K562 (cell line): ENCODE data around the gene TAL1. TPM values are rescaled to one million over a fixed set of nuclear protein-coding genes. Genes with fewer than 3 reads are reported as not detected.
A peak's percentile ranks its signal among the peaks of the same experiment; 100 is the strongest.

Source experiments
- CHD1 ChIP-seq: fragments of 200-600 bp; sonication (generic); IDR thresholded peaks from one replicate; pipeline ENCODE4 v1.6.1; 2012; ENCODE audit warnings: mild to moderate bottlenecking, moderate library complexity, low read length, inconsistent platforms
- DLX4 ChIP-seq: fragments of 250-450 bp; sonication (Bioruptor Pico); IDR thresholded peaks from 2 replicates; pipeline ENCODE4 v1.6.1; 2021; ENCODE audit warnings: mild to moderate bottlenecking
- FOSL1 ChIP-seq: fragments of 200-800 bp; sonication (Bioruptor generic); conservative IDR thresholded peaks from 2 replicates; pipeline ENCODE4 v1.6.1; 2016; ENCODE audit warnings: missing genetic modification characterization, missing compliant biosample characterization
- FUS ChIP-seq: fragments of 200-400 bp; formaldehyde crosslinking; optimal IDR thresholded peaks from 2 replicates; pipeline ENCODE3; 2017; ENCODE audit warnings: low read depth, low read length
- HDAC8 ChIP-seq: fragments of 450-650 bp; IDR thresholded peaks from 2 replicates; pipeline ENCODE4 v1.6.1; 2016; ENCODE audit warnings: mild to moderate bottlenecking, missing genetic modification characterization, moderate library complexity, missing compliant biosample characterization
- HIVEP1 ChIP-seq: fragments of 250-450 bp; sonication (Bioruptor Pico); IDR thresholded peaks from 2 replicates; pipeline ENCODE4 v1.4.0; 2020; ENCODE audit warnings: mild to moderate bottlenecking
- LCOR ChIP-seq: sonication (generic); formaldehyde crosslinking; IDR thresholded peaks from 2 replicates; pipeline ENCODE4 v1.8.0; 2022; ENCODE audit warnings: mild to moderate bottlenecking, missing genetic modification reagents
- MCM7 ChIP-seq, 2 experiments: fragments of 450-650 bp; IDR thresholded peaks; 2 replicates each; pipeline ENCODE4 v1.6.1; 2016 to 2018
- SAFB2 ChIP-seq: fragments of 200-400 bp; formaldehyde crosslinking; IDR thresholded peaks from 2 replicates; pipeline ENCODE4 v1.6.1; 2018; ENCODE audit warnings: borderline replicate concordance, low read length, low read depth, moderate library complexity; ENCODE audit not compliant: severe bottlenecking
- SREBF2 ChIP-seq: sonication (generic); formaldehyde crosslinking; IDR thresholded peaks from 2 replicates; pipeline ENCODE4 v1.4.0; 2020; ENCODE audit warnings: mild to moderate bottlenecking, missing genetic modification reagents
- TARDBP ChIP-seq: fragments of 450-650 bp; IDR thresholded peaks from 2 replicates; pipeline ENCODE4 v1.6.1; 2016
- TBP ChIP-seq: optimal IDR thresholded peaks from 2 replicates; pipeline ENCODE3; 2011; ENCODE audit warnings: low read depth, low read length, improper control_type of control experiment
- TCF7 ChIP-seq: sonication (generic); IDR thresholded peaks from 2 replicates; pipeline ENCODE4 v1.6.1; 2016; ENCODE audit warnings: antibody characterized with exemption, borderline replicate concordance
- ZNF175 ChIP-seq: fragments of 200-800 bp; sonication (Bioruptor generic); IDR thresholded peaks from 2 replicates; pipeline ENCODE4 v1.6.1; 2016; ENCODE audit warnings: low read depth, mild to moderate bottlenecking, missing genetic modification characterization, missing compliant biosample characterization
- ZNF197 ChIP-seq: fragments of 200-800 bp; sonication (Bioruptor generic); IDR thresholded peaks from 2 replicates; pipeline ENCODE4 v1.6.1; 2016; ENCODE audit warnings: low read depth, missing genetic modification characterization, missing compliant biosample characterization
- ZNF436 ChIP-seq: fragments of 250-450, 450-650 bp; sonication (Bioruptor Pico); formaldehyde crosslinking; IDR thresholded peaks from 2 replicates; pipeline ENCODE4 v1.7.0; 2020; ENCODE audit warnings: mild to moderate bottlenecking
- ZNF449 ChIP-seq: fragments of 250-450 bp; sonication (Bioruptor Pico); IDR thresholded peaks from 2 replicates; pipeline ENCODE4 v1.8.0; 2022; ENCODE audit warnings: moderate library complexity, mild to moderate bottlenecking, inconsistent platforms
- ZNF584 ChIP-seq: fragments of 200-800 bp; sonication (Bioruptor generic); IDR thresholded peaks from 2 replicates; pipeline ENCODE4 v1.6.1; 2016; ENCODE audit warnings: low read depth, mild to moderate bottlenecking, missing genetic modification characterization, missing compliant biosample characterization
- ZNF76 ChIP-seq: fragments of 250-450 bp; sonication (Bioruptor Pico); IDR thresholded peaks from 2 replicates; pipeline ENCODE4 v1.4.0; 2020; ENCODE audit warnings: mild to moderate bottlenecking, moderate library complexity, borderline replicate concordance
- polyA plus RNA-seq, 8 experiments: library from polyadenylated mRNA; depleted of rRNA in 4 of 8; stranded (reverse) in 5 of 8; unstranded in 3 of 8; fragments of >200 nt; fragmentation: Nextera tagmentation in 2 of 8; fragmentation: Illumina TruSeq in 1 of 8; extraction: Ambion mirVana in 2 of 8; extraction: Trizol in 1 of 8; gene quantifications; 2 replicates each; pipeline versions ENCODE4 v1.2.1 to v1.2.3, GENCODE V29; 2011 to 2014; ENCODE audit warnings: inconsistent platforms in 1 of 8, missing spikeins in 1 of 8
- total RNA-seq, 7 experiments: library from RNA; depleted of rRNA in 6 of 7; stranded (reverse); fragments of >200 nt in 6 of 7; fragmentation: Illumina TruSeq in 2 of 7; extraction: Trizol in 2 of 7; gene quantifications; 2 replicates each; pipeline versions ENCODE4 v1.2.1 to v1.2.3, GENCODE V29; 2011 to 2021; ENCODE audit warnings: low replicate concordance in 1 of 7
- TF ChIP-seq, protein P1 (sequence below): IDR thresholded peaks from 2 replicates; pipeline ENCODE4 v1.6.1; 2012; ENCODE audit warnings: low read depth, low read length, improper control_type of control experiment, borderline replicate concordance
- TF ChIP-seq, protein P2 (sequence below): sonication (generic); formaldehyde crosslinking; IDR thresholded peaks from 2 replicates; pipeline ENCODE4 v1.8.1; 2022; ENCODE audit warnings: missing genetic modification reagents
- TF ChIP-seq, protein P3 (sequence below): fragments of 250-450 bp; sonication (Bioruptor Pico); IDR thresholded peaks from 2 replicates; pipeline ENCODE4 v1.8.0; 2021; ENCODE audit warnings: mild to moderate bottlenecking, moderate library complexity

The TAL1 gene
- total and polyA plus RNA-seq, 9 of the 15 experiments (the other 6 are each of a cell fraction or from before 2014, with no cell fraction given), result 18.5 to 106 (median 59.7) TPM

DNA sequence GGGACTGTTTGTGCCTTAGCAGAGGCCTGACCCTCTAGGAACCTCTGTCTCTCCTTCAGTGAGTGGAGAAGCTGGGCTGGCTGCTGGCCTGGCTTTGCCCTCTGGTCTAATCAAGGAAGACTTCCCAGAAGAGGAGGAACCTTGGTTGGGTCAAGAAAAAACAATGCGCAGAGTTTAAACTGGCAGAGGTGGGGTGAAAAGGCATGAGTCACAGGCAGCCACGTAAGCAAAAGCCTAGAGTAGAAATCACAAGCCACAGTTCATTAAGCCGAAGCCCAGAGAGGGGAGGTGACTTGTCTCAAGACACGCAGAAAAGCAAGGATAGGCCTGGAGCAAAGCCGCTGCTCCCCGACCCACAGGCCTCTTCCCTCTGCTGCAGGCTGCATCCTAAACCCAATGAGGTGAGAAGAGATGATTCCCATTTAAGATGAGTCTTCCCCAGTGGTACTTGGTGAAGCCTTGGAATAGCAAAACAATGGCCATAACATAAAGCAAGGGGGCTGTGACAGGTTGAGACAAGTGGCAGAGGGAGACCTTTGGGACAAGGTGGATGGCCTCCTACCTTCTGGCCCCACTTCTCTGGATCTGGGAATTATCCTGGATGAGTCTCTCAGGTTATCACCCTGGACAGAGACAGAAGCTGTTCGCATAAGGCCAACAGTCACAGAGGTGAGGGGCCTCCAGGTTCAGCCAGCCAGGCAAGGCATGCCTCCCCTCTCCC, 49.9 kb downstream of the TAL1 start (continued):
- TF ChIP-seq HIVEP1 (no peak), ZNF197 (CRISPR knock-in tag) (no peak), MCM7 (IDR thresholded peaks at IDR 0.05) (no peak), FUS (no peak), DLX4 (no peak), ZNF449 (0 out of 2 replicates have a peak, but pooled peaks have one; percentile 27), TARDBP (no peak), SAFB2 (no peak), CHD1 (peak; percentile 31), SREBF2 (CRISPR knock-in tag) (no peak), TCF7 (no peak), ZNF76 (no peak), HDAC8 (tag) (no peak), LCOR (CRISPR knock-in tag) (no peak), ZNF584 (CRISPR knock-in tag) (no peak), FOSL1 (peak; percentile 93), TBP (peak; percentile 41), ZNF175 (CRISPR knock-in tag) (no peak), ZNF436 (CRISPR knock-in tag) (peak; percentile 89)
- TF ChIP-seq, protein P1, sequence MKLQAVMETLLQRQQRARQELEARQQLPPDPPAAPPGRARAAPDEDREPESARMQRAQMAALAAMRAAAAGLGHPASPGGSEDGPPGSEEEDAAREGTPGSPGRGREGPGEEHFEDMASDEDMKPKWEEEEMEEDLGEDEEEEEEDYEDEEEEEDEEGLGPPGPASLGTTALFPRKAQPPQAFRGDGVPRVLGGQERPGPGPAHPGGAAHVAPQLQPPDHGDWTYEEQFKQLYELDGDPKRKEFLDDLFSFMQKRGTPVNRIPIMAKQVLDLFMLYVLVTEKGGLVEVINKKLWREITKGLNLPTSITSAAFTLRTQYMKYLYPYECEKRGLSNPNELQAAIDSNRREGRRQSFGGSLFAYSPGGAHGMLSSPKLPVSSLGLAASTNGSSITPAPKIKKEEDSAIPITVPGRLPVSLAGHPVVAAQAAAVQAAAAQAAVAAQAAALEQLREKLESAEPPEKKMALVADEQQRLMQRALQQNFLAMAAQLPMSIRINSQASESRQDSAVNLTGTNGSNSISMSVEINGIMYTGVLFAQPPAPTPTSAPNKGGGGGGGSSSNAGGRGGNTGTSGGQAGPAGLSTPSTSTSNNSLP, result 0 out of 2 replicates have a peak, but pooled peaks have one; percentile 36
- TF ChIP-seq, protein P2, sequence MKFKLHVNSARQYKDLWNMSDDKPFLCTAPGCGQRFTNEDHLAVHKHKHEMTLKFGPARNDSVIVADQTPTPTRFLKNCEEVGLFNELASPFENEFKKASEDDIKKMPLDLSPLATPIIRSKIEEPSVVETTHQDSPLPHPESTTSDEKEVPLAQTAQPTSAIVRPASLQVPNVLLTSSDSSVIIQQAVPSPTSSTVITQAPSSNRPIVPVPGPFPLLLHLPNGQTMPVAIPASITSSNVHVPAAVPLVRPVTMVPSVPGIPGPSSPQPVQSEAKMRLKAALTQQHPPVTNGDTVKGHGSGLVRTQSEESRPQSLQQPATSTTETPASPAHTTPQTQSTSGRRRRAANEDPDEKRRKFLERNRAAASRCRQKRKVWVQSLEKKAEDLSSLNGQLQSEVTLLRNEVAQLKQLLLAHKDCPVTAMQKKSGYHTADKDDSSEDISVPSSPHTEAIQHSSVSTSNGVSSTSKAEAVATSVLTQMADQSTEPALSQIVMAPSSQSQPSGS (CRISPR knock-in tag), result no peak
- TF ChIP-seq, protein P3, sequence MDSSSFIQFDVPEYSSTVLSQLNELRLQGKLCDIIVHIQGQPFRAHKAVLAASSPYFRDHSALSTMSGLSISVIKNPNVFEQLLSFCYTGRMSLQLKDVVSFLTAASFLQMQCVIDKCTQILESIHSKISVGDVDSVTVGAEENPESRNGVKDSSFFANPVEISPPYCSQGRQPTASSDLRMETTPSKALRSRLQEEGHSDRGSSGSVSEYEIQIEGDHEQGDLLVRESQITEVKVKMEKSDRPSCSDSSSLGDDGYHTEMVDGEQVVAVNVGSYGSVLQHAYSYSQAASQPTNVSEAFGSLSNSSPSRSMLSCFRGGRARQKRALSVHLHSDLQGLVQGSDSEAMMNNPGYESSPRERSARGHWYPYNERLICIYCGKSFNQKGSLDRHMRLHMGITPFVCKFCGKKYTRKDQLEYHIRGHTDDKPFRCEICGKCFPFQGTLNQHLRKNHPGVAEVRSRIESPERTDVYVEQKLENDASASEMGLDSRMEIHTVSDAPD (CRISPR knock-in tag), result no peak
